ENCODE results near the gene ZNF660.

The ZNF660 gene

GRCh38 chr3:44562147-44562546, 22.6 kb upstream of the ZNF660 start:
- Histone ChIP-seq H3K4me2 (ENCODE audit: low read depth, low read length, poor library complexity, severe bottlenecking) (no peak overlapping the region), H3K9me3 (ENCODE audit: insufficient read depth, low read length) (peaks cover 3% of the 10 kb centered on the region; the same call in 1 of the 2 replicates), H3K9ac (ENCODE audit: low read length) (no peak overlapping the region), H2AFZ (ENCODE audit: low read depth, low read length, severe bottlenecking) (no peak overlapping the region), H4K20me1 (ENCODE audit: low read depth, low read length) (no peaks in the 10 kb centered on the region), H3K36me3 (ENCODE audit: low read length) (no peaks in the 10 kb centered on the region), H3F3A (ENCODE audit: insufficient read depth) (no peaks in the 10 kb centered on the region), H3K27me3 (ENCODE audit: low read length) (no peaks in the 10 kb centered on the region), H3K27ac (ENCODE audit: low read depth, low read length) (no peak overlapping the region), H3K9me2 (replicated peaks; ENCODE audit: insufficient read depth, low read length) (no peaks in the 10 kb centered on the region), H3K4me3 (ENCODE audit: insufficient read depth, low read length, poor library complexity, severe bottlenecking) (no peak overlapping the region), H3K79me2 (ENCODE audit: insufficient read depth, low read length) (no peaks in the 10 kb centered on the region)
- no peak for TF ChIP-seq EZH2phosphoT487 (conservative IDR thresholded peaks at IDR 0.05; ENCODE audit: low read length)
- no peak for TF ChIP-seq CTCF (IDR thresholded peaks at IDR 0.05; ENCODE audit: insufficient read depth, low read length, poor library complexity, severe bottlenecking)

GRCh38 chr3:44568561-44568960, 16.2 kb upstream of the ZNF660 start:
- no peaks in the 10 kb centered on the region for H3K9me2 ChIP-seq (replicated peaks; ENCODE audit: insufficient read depth, low read length)
- no peaks in the 10 kb centered on the region for H4K20me1 ChIP-seq (ENCODE audit: low read depth, low read length)
- H3K9ac ChIP-seq (ENCODE audit: low read length), result no peak overlapping the region
- no peak overlapping the region for H3K27ac ChIP-seq (ENCODE audit: low read depth, low read length)
- no peaks in the 10 kb centered on the region for H3K79me2 ChIP-seq (ENCODE audit: insufficient read depth, low read length)
- H3F3A ChIP-seq (ENCODE audit: insufficient read depth), result no peaks in the 10 kb centered on the region
- H3K27me3 ChIP-seq (ENCODE audit: low read length), result no peaks in the 10 kb centered on the region
- no peak overlapping the region for H3K4me2 ChIP-seq (ENCODE audit: low read depth, low read length, poor library complexity, severe bottlenecking)
- no peak overlapping the region for H2AFZ ChIP-seq (ENCODE audit: low read depth, low read length, severe bottlenecking)
- TF ChIP-seq CTCF (IDR thresholded peaks at IDR 0.05; ENCODE audit: insufficient read depth, low read length, poor library complexity, severe bottlenecking), result no peak
- no peak for TF ChIP-seq EZH2phosphoT487 (conservative IDR thresholded peaks at IDR 0.05; ENCODE audit: low read length)
- peaks cover 18% of the 10 kb centered on the region; the same call in 1 of the 2 replicates for H3K9me3 ChIP-seq (ENCODE audit: insufficient read depth, low read length)
- H3K4me3 ChIP-seq (ENCODE audit: insufficient read depth, low read length, poor library complexity, severe bottlenecking), result no peak overlapping the region
- H3K36me3 ChIP-seq (ENCODE audit: low read length), result no peaks in the 10 kb centered on the region

GRCh38 chr3:44571024-44571423, 13.7 kb upstream of the ZNF660 start:
- Histone ChIP-seq H3K36me3 (ENCODE audit: low read length) (no peaks in the 10 kb centered on the region), H2AFZ (ENCODE audit: low read depth, low read length, severe bottlenecking) (no peak overlapping the region)
- TF ChIP-seq EZH2phosphoT487 (conservative IDR thresholded peaks at IDR 0.05; ENCODE audit: low read length) (no peak), CTCF (IDR thresholded peaks at IDR 0.05; ENCODE audit: insufficient read depth, low read length, poor library complexity, severe bottlenecking) (no peak)

More at GRCh38 chr3:44571024-44571423, 13.7 kb upstream of the ZNF660 start:
- no peak overlapping the region for H3K9ac ChIP-seq (ENCODE audit: low read length)
- no peaks in the 10 kb centered on the region for H4K20me1 ChIP-seq (ENCODE audit: low read depth, low read length)
- H3K79me2 ChIP-seq (ENCODE audit: insufficient read depth, low read length), result no peaks in the 10 kb centered on the region
- H3K27me3 ChIP-seq (ENCODE audit: low read length), result no peaks in the 10 kb centered on the region
- H3K4me2 ChIP-seq (ENCODE audit: low read depth, low read length, poor library complexity, severe bottlenecking), result no peak overlapping the region
- H3K4me3 ChIP-seq (ENCODE audit: insufficient read depth, low read length, poor library complexity, severe bottlenecking), result no peak overlapping the region
- H3K9me2 ChIP-seq (replicated peaks; ENCODE audit: insufficient read depth, low read length), result no peaks in the 10 kb centered on the region
- H3K27ac ChIP-seq (ENCODE audit: low read depth, low read length), result no peak overlapping the region
- H3K9me3 ChIP-seq (ENCODE audit: insufficient read depth, low read length), result peaks cover 18% of the 10 kb centered on the region; the same call in 1 of the 2 replicates
- no peaks in the 10 kb centered on the region for H3F3A ChIP-seq (ENCODE audit: insufficient read depth)

Measured in SU-DHL-6 (cell line).